Measurements from ENCODE around the gene COMMD1.

DNA sequence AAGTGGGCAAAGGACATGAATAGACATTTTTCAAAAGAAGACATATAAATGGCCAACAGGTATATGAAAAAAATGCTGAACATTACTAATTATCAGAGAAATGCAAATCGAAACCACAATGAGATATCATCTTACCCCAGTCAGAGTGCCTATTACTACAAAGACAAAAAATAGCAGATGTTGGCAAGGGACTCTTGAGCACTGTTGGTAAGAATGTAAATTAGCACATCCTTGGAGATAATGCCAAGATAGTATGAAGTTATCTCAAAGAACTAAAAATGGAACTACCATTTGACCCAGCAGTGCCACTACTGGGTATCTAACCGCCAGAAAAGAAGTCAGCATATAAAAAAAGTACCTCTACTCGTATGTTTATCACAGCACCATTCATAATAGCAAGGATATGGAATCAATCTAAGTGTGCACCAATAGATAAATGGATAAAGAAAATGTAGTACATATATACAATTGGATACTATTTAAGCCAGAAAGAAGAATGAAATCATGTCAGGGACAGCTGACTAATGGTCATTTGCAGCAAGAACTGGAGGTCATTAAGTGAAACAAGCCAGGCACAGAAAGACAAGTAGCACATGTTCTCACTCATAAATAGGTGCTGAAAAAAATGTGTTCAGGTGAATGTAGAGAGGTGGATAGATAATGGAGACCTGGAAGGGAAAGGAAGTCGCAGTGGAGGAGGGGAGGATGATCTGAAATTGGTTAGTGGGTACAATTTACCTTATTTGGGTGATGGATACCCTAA lies 148.7 kb downstream of the COMMD1 start:
- TF ChIP-seq CTCF (IDR thresholded peaks at IDR 0.05; ENCODE audit: borderline replicate concordance, extremely low read depth, low read length, poor library complexity, severe bottlenecking), result no peak
- no peak for TF ChIP-seq EZH2 (IDR thresholded peaks at IDR 0.05; ENCODE audit: borderline replicate concordance, low read depth, low read length, severe bottlenecking)
